ENCODE data around the gene TSKU. TPM values are rescaled to one million over a fixed set of nuclear protein-coding genes. Genes with fewer than 3 reads are reported as not detected.
"Not testable (repeated sequence)": the region's sequence is repeated elsewhere in the genome, so short reads cannot be mapped to it uniquely, and the experiment has no call there.

The TSKU gene, protein sequence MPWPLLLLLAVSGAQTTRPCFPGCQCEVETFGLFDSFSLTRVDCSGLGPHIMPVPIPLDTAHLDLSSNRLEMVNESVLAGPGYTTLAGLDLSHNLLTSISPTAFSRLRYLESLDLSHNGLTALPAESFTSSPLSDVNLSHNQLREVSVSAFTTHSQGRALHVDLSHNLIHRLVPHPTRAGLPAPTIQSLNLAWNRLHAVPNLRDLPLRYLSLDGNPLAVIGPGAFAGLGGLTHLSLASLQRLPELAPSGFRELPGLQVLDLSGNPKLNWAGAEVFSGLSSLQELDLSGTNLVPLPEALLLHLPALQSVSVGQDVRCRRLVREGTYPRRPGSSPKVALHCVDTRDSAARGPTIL
- polyA plus RNA-seq (ENCODE audit: insufficient read length), result 18.6 TPM

- no peak for DNase-seq (ENCODE audit: low read depth)
Observed at GRCh38 chr11:76783294-76783895, at the start of gene TSKU. Gene TSKU, plus strand, starts transcription at chr11:76783356. Its CDS starts 12,261 bp downstream, at chr11:76795617.

- DNase-seq (ENCODE audit: low read depth), result not testable (repeated sequence)
Observed at GRCh38 chr11:76733906-76734305, 49.2 kb upstream of the TSKU start.

GRCh38 chr11:76734456-76735420, 48.4 kb upstream of the TSKU start:
- DNase-seq (ENCODE audit: low read depth), result no peak

DNA sequence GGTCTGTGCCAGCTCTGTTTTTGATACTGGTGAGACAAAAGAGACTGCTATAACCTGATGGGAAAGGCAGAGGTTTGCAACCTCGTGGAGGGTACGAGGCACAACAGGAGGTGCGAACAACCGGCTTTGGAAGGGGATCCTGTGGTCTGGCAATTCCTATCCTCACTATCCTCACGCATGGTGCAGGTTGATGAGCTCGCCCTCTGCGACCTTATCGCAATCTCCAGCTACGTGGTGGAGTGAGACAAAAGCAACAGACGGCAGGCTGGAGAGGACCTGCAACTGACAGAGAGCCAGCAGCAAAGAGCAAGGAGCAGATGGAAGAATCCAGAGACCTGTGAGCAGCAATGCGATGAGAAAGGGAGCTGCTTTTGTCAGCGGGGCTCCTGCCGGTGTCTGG, 47.3 kb upstream of the TSKU start:
- no peak for DNase-seq (ENCODE audit: low read depth)

GRCh38 chr11:76736266-76736665, 46.9 kb upstream of the TSKU start:
- no peak for DNase-seq (ENCODE audit: low read depth)

DNA sequence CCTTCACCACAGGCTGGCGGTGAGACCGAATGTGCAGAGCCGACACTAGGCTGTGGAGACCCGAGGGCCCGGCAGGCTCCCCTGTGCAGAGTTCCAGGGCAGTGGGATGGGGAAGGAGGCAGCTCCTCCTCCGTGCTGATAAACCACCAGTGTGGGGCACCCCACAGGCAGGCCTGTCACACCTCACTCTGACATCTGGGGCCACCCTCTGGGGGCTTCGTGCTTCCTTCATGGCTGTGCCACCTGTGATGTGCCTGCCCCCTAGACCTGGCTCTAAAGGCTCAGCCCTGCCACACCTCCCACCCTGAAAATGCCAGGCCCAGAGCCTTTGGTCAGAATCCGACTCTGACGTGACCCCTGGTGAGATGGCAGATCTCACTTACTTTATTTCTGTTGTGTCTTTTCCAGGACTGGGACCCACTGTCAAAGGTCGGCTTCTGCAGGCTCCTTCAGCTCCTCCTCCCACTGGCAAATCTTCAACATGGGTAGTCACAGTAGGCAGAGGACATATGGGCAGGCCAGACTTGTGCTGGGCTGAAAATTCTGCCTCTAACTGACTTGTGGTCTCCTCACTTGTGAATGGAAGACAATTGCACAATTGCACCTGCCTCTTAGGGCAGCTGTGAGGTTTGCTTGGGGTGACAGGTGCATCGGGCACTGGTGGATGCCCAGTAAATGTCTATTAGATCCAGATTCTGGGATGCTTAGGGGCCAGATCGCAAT, 46.2 kb upstream of the TSKU start:
- DNase-seq (ENCODE audit: low read depth), result no peak

- no peak for DNase-seq (ENCODE audit: low read depth)
Observed at GRCh38 chr11:76738618-76739240, 44.4 kb upstream of the TSKU start.

DNA sequence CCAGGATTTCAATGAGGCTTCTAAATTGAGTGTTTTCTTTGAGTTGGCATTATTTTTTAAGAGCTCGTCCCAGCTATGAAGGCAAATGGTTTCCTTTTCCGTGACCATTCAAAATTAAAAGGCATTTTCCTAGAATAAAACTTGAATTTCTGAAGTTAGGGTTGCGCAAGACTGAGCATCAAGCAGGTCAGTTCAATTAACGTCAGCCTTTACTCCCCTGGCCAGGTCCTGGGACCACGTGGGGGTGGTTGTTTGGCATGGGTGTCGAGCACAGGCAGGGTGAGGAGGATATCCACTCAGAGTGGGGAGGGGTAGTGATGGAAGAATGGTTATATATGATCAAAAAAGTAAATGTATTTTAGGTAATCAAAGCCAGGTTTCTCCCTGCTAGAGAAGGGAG, 43.4 kb upstream of the TSKU start:
- no peak for DNase-seq (ENCODE audit: low read depth)

DNA sequence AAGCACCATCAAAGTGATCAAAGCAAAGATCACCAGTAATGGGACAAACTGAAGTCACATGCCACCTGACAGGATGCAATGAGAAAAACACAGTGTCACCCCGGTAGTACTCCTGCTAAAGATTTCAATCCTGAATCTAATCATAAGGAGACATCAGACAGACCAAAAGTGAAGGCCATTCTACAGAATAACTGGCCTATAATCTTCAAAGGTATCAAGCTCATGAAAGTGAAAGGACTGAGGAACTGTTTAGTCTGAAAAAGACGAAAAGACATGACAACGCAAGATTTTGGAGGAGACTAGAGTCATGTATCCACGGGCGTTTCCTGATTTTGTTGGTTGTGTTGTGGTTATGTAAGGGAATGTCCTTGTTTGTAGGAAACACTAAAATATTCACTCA, 42.4 kb upstream of the TSKU start:
- DNase-seq (ENCODE audit: low read depth), result no peak

- DNase-seq (ENCODE audit: low read depth), result no peak
Observed at GRCh38 chr11:76742902-76743301, 40.3 kb upstream of the TSKU start.

DNA sequence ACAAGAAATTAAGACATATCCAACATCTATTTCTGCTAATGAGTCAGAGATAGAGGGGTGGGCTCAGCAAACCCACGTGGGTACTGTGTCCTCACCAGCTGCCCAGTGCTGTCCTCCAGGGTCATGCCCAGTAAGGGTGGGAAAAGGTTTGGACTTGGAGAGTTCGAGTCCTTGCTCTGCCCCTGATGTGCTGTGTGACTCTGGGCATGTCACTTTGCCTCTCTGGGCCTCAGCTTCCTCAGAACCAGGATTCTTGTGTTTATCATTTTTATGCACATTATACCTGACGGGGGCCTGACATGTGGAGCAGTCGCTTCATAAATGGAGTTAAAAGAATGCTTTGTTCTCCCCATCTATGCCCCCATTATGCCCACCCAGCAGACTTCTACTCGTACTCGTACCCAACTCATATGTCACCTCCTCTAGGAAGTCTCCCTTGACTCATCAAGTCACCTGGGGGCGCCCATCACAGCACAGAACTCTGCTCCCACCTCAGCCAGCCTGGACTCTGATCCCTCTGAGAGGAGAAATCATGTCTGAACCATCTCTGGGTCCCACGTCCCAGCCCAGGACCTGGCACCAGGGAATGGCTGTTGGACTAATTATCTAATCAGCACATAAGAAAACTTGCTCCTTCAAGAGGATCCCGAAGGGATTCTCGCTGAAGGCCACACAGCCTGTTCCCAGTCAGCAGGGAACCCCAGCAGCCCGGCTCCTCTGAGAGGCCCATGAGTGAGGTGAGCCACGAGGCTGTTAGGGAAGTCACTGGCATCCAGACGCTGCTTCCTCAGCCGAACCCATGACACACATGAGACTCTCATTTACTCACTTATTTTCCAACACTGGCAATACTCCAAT, 38.7 kb upstream of the TSKU start:
- DNase-seq (ENCODE audit: low read depth), result no peak

- DNase-seq (ENCODE audit: low read depth), result no peak
Observed at GRCh38 chr11:76745044-76745376, 38.1 kb upstream of the TSKU start.

DNA sequence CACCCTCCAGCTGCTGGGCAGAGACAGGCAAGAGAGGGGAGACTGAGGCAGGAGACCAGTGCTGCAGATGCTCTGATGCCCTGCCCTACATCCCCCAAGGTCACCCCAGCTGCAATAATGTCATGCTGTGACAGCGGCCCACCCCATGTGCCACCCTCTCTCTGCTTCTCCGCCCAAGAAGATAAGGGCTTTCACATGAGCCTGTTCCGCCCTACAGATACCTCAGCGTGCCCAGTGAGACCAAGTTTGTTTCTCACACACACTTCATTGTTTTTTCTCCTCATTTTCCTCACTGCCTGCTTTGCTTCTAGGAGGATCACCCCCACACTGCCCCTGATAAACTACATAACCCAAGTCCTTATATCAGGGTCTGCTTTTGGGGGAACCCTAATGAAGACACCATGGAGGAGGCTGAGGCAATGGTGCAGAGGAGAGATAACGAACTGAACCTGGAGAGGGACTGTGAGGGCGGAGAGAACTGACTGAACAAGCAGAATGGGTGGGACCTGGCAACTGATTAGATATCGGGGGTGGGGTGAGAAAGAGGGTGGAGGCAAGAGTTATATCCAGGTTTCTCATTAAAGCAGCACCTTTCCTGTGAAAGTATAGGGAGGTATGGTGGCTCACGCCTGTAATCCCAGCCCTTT, 37.5 kb upstream of the TSKU start:
- DNase-seq (ENCODE audit: low read depth), result no peak

GRCh38 chr11:76747153-76747914, 35.8 kb upstream of the TSKU start:
- no peak for DNase-seq (ENCODE audit: low read depth)

DNA sequence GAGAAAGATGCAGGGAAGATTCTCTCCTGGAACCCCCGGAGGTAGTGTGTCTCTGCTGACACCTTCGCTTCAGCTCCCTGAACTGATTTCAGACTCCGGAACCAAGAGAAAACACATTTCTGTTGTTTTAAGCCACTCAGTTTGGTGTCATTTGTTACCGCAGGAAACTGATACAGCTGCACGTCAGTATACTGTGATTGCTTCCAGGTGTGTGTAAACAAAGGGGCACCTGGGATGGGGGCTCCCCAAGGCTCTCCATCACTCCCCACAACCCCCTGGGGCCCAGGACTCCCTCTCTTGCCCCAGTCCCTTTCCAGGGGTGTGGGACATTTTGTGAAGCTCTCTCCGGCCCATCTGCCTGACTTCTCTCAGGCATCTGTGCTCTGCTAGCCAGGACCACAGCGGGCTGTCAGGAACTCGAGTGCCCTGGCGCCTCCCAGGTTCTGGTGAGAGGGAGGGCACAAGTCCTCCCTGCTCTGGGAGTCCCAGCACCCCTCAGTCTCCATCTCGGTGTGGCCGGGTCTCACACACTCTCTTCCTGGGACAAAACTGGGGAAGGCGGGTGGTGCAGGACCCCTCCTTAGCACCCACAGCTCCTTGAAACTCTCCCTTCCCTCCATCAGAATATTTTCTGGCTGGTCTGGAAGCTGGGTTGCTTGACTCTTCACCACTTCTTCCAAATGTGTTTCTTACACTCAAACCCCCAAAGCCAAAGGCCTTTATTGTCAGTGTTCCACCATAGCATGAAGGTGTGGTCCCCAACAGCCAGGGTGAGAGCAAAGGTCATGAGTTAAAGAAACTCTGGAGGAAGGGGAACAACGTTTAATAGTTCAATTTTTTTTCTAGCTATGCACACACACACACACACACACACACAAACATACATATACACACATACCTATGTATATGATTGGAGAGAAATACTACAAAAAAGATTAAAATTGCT, 35.0 kb upstream of the TSKU start:
- DNase-seq (ENCODE audit: low read depth), result no peak

DNA sequence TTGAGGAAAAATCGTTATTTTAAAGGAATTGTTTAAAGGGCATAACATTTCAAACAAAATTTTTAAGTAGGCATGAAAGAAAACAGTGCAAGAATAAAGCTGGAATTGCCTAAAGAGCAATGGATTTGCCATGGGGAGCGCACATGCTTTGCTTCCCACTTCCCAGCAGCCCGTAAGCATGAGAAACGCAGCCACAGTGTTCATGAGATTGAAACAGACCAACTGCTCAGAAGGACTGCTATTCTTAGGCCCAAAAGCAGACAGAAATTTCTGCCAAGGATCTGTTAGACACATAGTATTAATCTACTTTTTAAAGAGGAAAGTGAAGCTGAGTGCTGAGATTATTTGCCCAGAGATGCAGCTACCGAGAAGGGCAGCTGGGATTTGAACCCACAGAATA, 34.2 kb upstream of the TSKU start:
- no peak for DNase-seq (ENCODE audit: low read depth)

DNA sequence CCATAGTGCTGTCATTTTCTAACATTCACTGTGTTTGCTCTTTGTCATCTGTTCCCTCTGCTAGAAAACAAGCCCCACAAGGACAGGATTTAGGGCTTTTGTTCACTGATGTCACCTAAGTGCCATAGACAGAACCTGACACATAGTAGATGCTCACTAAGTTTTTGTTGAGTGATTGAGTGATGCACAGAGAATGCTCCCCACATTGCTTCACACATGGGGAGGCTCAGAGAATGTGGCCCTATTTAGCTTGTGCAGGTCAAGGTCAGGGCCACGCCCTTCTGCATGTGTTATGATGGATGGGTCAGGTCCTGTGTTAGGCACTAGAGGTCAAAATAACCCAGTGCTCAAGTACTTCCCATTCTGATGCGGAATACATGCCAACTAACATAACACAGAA, 33.1 kb upstream of the TSKU start:
- DNase-seq (ENCODE audit: low read depth), result no peak

GRCh38 chr11:76750746-76751145, 32.4 kb upstream of the TSKU start:
- DNase-seq (ENCODE audit: low read depth), result no peak

Data from forelimb muscle (tissue), 1 donor.